ENCODE measurements around the gene ARID3B. TPM values are rescaled to one million over a fixed set of nuclear protein-coding genes. Genes with fewer than 3 reads are reported as not detected.

Gene ARID3B
- total and polyA plus RNA-seq, 2 of the 13 experiments (the other 11 are each of a cell fraction or from before 2014, with no cell fraction given): 5.3 to 12.8 TPM

- Histone ChIP-seq H3K9me3 (ENCODE audit: low read length) (no peaks in the 10 kb centered on the region), H3K4me2 (ENCODE audit: low read depth, low read length) (no peak overlapping the region; the same call in 1 of the 2 replicates), H3K79me2 (ENCODE audit: insufficient read depth, low read length) (no peaks in the 10 kb centered on the region), H3K27me3 (ENCODE audit: control insufficient read depth in 1 of 2, insufficient read depth in 2 of 2, low read length in 2 of 2) (peaks cover 7 to 20% of the 10 kb centered on the region in 2 experiments; a peak in 4 of 5 replicates), H3K4me1 (ENCODE audit: insufficient read depth, low read length) (peaks cover 41% of the 10 kb centered on the region), H2AFZ (ENCODE audit: low read length) (no peak overlapping the region), H3K9ac (ENCODE audit: insufficient read depth, low read depth, low read length) (no peak overlapping the region), H3K4me3 (replicated peaks in 1 of 3; ENCODE audit: insufficient read depth in 1 of 3, low read depth in 2 of 3, low read length in 3 of 3) (no peak overlapping the region), H3K36me3 (replicated peaks in 1 of 2; ENCODE audit: control insufficient read depth in 1 of 2, insufficient read depth in 2 of 2, low read length in 2 of 2) (no peaks in the 10 kb centered on the region), H3K27ac (ENCODE audit: extremely low read length, insufficient read depth, low read length) (no peak overlapping the region), H4K20me1 (ENCODE audit: insufficient read depth, low read length) (no peaks in the 10 kb centered on the region)
- 49% methylated on average over 2 of the region's 11 CpGs for WGBS (ENCODE audit: low lambda C conversion rate)
- BruUV-seq (replicated peaks): no TSS peak
- intact Hi-C loops (cut with micrococcal nuclease; ENCODE audit: unreplicated experiment): no loop called here
- CTCF ChIA-PET (ENCODE audit: low intra/inter-chr PET ratio, low total read pairs): no interaction called here
- DNase-seq (ENCODE audit: low spot score) (no peak), FAIRE-seq (no peak), ATAC-seq (peak; percentile 16)
- POLR2A ChIA-PET: interaction anchor here (1.8 kb wide), 1 partner anchor 9 kb away, joined by 6 read pairs; no protein-coding TSS in a partner anchor
- in situ Hi-C loops (cut with HindIII; ENCODE audit: extremely low pct_ligation_motif_present, low pct_unique_long_range_greater_than_20kb): no loop called here
- TF ChIP-seq SMYD3 (CRISPR knock-in tag; IDR thresholded peaks at IDR 0.05) (no peak), PRDM4 (CRISPR knock-in tag; IDR thresholded peaks at IDR 0.05; ENCODE audit: borderline replicate concordance) (no peak), KLF16 (CRISPR knock-in tag; IDR thresholded peaks at IDR 0.05) (no peak), GLI4 (CRISPR knock-in tag; IDR thresholded peaks at IDR 0.05; ENCODE audit: borderline replicate concordance) (no peak), RFX1 (IDR thresholded peaks at IDR 0.05) (no peak), SKI (IDR thresholded peaks at IDR 0.05; ENCODE audit: partially characterized antibody) (no peak), ZNF510 (CRISPR knock-in tag; IDR thresholded peaks at IDR 0.05; ENCODE audit: low read depth) (no peak), ZBTB33 (CRISPR knock-in tag; IDR thresholded peaks at IDR 0.05) (no peak)
- TF ChIP-seq, protein P1, sequence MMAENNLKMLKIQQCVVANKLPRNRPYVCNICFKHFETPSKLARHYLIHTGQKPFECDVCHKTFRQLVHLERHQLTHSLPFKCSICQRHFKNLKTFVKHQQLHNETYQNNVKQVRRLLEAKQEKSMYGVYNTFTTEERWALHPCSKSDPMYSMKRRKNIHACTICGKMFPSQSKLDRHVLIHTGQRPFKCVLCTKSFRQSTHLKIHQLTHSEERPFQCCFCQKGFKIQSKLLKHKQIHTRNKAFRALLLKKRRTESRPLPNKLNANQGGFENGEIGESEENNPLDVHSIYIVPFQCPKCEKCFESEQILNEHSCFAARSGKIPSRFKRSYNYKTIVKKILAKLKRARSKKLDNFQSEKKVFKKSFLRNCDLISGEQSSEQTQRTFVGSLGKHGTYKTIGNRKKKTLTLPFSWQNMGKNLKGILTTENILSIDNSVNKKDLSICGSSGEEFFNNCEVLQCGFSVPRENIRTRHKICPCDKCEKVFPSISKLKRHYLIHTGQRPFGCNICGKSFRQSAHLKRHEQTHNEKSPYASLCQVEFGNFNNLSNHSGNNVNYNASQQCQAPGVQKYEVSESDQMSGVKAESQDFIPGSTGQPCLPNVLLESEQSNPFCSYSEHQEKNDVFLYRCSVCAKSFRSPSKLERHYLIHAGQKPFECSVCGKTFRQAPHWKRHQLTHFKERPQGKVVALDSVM (CRISPR knock-in tag; IDR thresholded peaks at IDR 0.05): no peak
- TF ChIP-seq, protein P2, sequence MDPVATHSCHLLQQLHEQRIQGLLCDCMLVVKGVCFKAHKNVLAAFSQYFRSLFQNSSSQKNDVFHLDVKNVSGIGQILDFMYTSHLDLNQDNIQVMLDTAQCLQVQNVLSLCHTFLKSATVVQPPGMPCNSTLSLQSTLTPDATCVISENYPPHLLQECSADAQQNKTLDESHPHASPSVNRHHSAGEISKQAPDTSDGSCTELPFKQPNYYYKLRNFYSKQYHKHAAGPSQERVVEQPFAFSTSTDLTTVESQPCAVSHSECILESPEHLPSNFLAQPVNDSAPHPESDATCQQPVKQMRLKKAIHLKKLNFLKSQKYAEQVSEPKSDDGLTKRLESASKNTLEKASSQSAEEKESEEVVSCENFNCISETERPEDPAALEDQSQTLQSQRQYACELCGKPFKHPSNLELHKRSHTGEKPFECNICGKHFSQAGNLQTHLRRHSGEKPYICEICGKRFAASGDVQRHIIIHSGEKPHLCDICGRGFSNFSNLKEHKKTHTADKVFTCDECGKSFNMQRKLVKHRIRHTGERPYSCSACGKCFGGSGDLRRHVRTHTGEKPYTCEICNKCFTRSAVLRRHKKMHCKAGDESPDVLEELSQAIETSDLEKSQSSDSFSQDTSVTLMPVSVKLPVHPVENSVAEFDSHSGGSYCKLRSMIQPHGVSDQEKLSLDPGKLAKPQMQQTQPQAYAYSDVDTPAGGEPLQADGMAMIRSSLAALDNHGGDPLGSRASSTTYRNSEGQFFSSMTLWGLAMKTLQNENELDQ (CRISPR knock-in tag; IDR thresholded peaks at IDR 0.05; ENCODE audit: borderline replicate concordance): no peak
- TF ChIP-seq, protein P3, sequence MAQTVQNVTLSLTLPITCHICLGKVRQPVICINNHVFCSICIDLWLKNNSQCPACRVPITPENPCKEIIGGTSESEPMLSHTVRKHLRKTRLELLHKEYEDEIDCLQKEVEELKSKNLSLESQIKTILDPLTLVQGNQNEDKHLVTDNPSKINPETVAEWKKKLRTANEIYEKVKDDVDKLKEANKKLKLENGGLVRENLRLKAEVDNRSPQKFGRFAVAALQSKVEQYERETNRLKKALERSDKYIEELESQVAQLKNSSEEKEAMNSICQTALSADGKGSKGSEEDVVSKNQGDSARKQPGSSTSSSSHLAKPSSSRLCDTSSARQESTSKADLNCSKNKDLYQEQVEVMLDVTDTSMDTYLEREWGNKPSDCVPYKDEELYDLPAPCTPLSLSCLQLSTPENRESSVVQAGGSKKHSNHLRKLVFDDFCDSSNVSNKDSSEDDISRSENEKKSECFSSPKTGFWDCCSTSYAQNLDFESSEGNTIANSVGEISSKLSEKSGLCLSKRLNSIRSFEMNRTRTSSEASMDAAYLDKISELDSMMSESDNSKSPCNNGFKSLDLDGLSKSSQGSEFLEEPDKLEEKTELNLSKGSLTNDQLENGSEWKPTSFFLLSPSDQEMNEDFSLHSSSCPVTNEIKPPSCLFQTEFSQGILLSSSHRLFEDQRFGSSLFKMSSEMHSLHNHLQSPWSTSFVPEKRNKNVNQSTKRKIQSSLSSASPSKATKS (CRISPR knock-in tag; IDR thresholded peaks at IDR 0.05): no peak
Measured at GRCh38 chr15:74603789-74604705, 63.0 kb downstream of the ARID3B start.

Measured in HepG2 (cell line).